K562 (cell line): ENCODE data around the gene GNAL. TPM values are rescaled to one million over a fixed set of nuclear protein-coding genes. Genes with fewer than 3 reads are reported as not detected.

Source experiments
- CSDE1 ChIP-seq, 2 experiments: fragments of 450-650 bp; IDR thresholded peaks; 2 replicates each; pipeline ENCODE4 v1.6.1; 2016; ENCODE audit warnings: mild to moderate bottlenecking in 1 of 2
- DDX20 ChIP-seq: fragments of 450-650 bp; IDR thresholded peaks from 2 replicates; pipeline ENCODE4 v1.6.1; 2016; ENCODE audit warnings: missing genetic modification characterization, low read depth, mild to moderate bottlenecking, missing compliant biosample characterization, moderate library complexity
- FUS ChIP-seq: fragments of 200-400 bp; formaldehyde crosslinking; optimal IDR thresholded peaks from 2 replicates; pipeline ENCODE3; 2017; ENCODE audit warnings: low read depth, low read length
- HDAC8 ChIP-seq: fragments of 450-650 bp; IDR thresholded peaks from 2 replicates; pipeline ENCODE4 v1.6.1; 2016; ENCODE audit warnings: mild to moderate bottlenecking, missing genetic modification characterization, moderate library complexity, missing compliant biosample characterization
- SRSF1 ChIP-seq: fragments of 200-400 bp; formaldehyde crosslinking; IDR thresholded peaks from 2 replicates; pipeline ENCODE4 v1.6.1; 2017; ENCODE audit warnings: mild to moderate bottlenecking, low read depth, low read length, moderate library complexity
- YY1 ChIP-seq, 3 experiments: IDR thresholded peaks; 2 replicates each; pipeline ENCODE4 v1.6.1; 2011; ENCODE audit warnings: low read length in 2 of 3, mild to moderate bottlenecking in 2 of 3, moderate library complexity in 2 of 3, borderline replicate concordance in 1 of 3, control low read depth in 1 of 3, low read depth in 1 of 3; ENCODE audit not compliant: insufficient read depth in 3 of 3, insufficient replicate concordance in 2 of 3, control insufficient read depth in 1 of 3, insufficient read length in 1 of 3; ENCODE audit errors: extremely low read depth in 1 of 3
- ZBTB7A ChIP-seq: IDR thresholded peaks from 2 replicates; pipeline ENCODE4 v1.6.1; 2011; ENCODE audit warnings: low read depth, mild to moderate bottlenecking, low read length, moderate library complexity, borderline replicate concordance; ENCODE audit not compliant: control insufficient read depth
- ZNF134 ChIP-seq: fragments of 250-450 bp; sonication (Bioruptor Pico); conservative IDR thresholded peaks from 2 replicates; pipeline ENCODE4 v1.4.0; 2020
- ZNF764 ChIP-seq: fragments of 250-450 bp; sonication (Bioruptor Pico); IDR thresholded peaks from 2 replicates; pipeline ENCODE4 v1.4.0; 2020; ENCODE audit warnings: low read depth, mild to moderate bottlenecking, moderate library complexity
- polyA plus RNA-seq, 8 experiments: library from polyadenylated mRNA; depleted of rRNA in 4 of 8; stranded (reverse) in 5 of 8; unstranded in 3 of 8; fragments of >200 nt; fragmentation: Nextera tagmentation in 2 of 8; fragmentation: Illumina TruSeq in 1 of 8; extraction: Ambion mirVana in 2 of 8; extraction: Trizol in 1 of 8; gene quantifications; 2 replicates each; pipeline versions ENCODE4 v1.2.1 to v1.2.3, GENCODE V29; 2011 to 2014; ENCODE audit warnings: inconsistent platforms in 1 of 8, missing spikeins in 1 of 8
- total RNA-seq, 7 experiments: library from RNA; depleted of rRNA in 6 of 7; stranded (reverse); fragments of >200 nt in 6 of 7; fragmentation: Illumina TruSeq in 2 of 7; extraction: Trizol in 2 of 7; gene quantifications; 2 replicates each; pipeline versions ENCODE4 v1.2.1 to v1.2.3, GENCODE V29; 2011 to 2021; ENCODE audit warnings: low replicate concordance in 1 of 7
- TF ChIP-seq, protein P1 (sequence below): fragments of 450-650 bp; IDR thresholded peaks from 2 replicates; pipeline ENCODE4 v1.6.1; 2017; ENCODE audit warnings: antibody characterized with exemption
- TF ChIP-seq, protein P2 (sequence below): fragments of 250-450 bp; sonication (Bioruptor Pico); IDR thresholded peaks from 2 replicates; pipeline ENCODE4 v1.8.0; 2021; ENCODE audit warnings: mild to moderate bottlenecking, moderate library complexity
- TF ChIP-seq, protein P3 (sequence below): fragments of 450-650 bp; IDR thresholded peaks from 2 replicates; pipeline ENCODE4 v1.6.1; 2017; ENCODE audit warnings: mild to moderate bottlenecking, moderate library complexity

Gene GNAL
- total and polyA plus RNA-seq, 9 of the 15 experiments (the other 6 are each of a cell fraction or from before 2014, with no cell fraction given) = under 0.01 to 0.10 (median 0.01) TPM; not detected in 5

DNA sequence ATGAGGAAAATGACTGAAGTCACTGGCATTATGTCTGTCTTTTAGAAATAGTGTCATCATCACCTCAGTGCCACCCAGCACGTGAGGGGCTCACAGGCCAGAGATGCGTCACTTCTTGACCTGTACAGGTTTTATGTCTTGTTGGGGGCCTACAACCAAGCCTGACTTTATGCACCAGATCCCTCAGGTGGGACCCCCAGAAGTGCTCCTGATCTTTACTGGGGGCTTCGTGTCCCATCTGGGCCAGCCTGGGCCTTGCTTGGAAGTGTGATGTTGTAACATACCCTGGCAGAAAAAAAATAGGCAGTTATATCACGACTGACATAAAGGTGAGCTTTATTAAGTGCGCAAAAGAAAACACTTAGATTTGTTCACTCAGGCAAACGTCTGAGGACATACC lies 21.5 kb upstream of the GNAL start (continued):
- TF ChIP-seq, protein P1, sequence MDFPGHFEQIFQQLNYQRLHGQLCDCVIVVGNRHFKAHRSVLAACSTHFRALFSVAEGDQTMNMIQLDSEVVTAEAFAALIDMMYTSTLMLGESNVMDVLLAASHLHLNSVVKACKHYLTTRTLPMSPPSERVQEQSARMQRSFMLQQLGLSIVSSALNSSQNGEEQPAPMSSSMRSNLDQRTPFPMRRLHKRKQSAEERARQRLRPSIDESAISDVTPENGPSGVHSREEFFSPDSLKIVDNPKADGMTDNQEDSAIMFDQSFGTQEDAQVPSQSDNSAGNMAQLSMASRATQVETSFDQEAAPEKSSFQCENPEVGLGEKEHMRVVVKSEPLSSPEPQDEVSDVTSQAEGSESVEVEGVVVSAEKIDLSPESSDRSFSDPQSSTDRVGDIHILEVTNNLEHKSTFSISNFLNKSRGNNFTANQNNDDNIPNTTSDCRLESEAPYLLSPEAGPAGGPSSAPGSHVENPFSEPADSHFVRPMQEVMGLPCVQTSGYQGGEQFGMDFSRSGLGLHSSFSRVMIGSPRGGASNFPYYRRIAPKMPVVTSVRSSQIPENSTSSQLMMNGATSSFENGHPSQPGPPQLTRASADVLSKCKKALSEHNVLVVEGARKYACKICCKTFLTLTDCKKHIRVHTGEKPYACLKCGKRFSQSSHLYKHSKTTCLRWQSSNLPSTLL = no peak
- TF ChIP-seq, protein P2, sequence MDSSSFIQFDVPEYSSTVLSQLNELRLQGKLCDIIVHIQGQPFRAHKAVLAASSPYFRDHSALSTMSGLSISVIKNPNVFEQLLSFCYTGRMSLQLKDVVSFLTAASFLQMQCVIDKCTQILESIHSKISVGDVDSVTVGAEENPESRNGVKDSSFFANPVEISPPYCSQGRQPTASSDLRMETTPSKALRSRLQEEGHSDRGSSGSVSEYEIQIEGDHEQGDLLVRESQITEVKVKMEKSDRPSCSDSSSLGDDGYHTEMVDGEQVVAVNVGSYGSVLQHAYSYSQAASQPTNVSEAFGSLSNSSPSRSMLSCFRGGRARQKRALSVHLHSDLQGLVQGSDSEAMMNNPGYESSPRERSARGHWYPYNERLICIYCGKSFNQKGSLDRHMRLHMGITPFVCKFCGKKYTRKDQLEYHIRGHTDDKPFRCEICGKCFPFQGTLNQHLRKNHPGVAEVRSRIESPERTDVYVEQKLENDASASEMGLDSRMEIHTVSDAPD (CRISPR knock-in tag) = no peak
- TF ChIP-seq ZBTB7A = no peak
- TF ChIP-seq CSDE1 (IDR thresholded peaks at IDR 0.05) = no peak
- no peak for TF ChIP-seq DDX20
- no peak for TF ChIP-seq FUS
- no peak for TF ChIP-seq ZNF764 (CRISPR knock-in tag)
- TF ChIP-seq YY1 (IDR thresholded peaks at IDR 0.05; ENCODE audit: borderline replicate concordance in 1 of 3, control insufficient read depth in 1 of 3, extremely low read depth in 1 of 3, insufficient read depth in 3 of 3, insufficient read length in 1 of 3, insufficient replicate concordance in 2 of 3, low read depth in 1 of 3, low read length in 2 of 3) = no peak
- TF ChIP-seq, protein P3, sequence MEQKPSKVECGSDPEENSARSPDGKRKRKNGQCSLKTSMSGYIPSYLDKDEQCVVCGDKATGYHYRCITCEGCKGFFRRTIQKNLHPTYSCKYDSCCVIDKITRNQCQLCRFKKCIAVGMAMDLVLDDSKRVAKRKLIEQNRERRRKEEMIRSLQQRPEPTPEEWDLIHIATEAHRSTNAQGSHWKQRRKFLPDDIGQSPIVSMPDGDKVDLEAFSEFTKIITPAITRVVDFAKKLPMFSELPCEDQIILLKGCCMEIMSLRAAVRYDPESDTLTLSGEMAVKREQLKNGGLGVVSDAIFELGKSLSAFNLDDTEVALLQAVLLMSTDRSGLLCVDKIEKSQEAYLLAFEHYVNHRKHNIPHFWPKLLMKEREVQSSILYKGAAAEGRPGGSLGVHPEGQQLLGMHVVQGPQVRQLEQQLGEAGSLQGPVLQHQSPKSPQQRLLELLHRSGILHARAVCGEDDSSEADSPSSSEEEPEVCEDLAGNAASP = no peak
- TF ChIP-seq SRSF1 = no peak
- no peak for TF ChIP-seq ZNF134 (CRISPR knock-in tag)
- no peak for TF ChIP-seq HDAC8 (tag)
